ENCODE measurements around the gene MGAT4A. TPM values are rescaled to one million over a fixed set of nuclear protein-coding genes. Genes with fewer than 3 reads are reported as not detected.

Gene MGAT4A
- total and polyA plus RNA-seq, 2 of the 8 experiments (the other 6 are each of a cell fraction or from before 2014, with no cell fraction given), result 1.4 to 7.7 TPM

GRCh38 chr2:98776136-98776535, 45.2 kb upstream of the MGAT4A start:
- no peak overlapping the region for H3K4ac ChIP-seq (replicated peaks; ENCODE audit: insufficient read length, low read depth, low read length)
- H2BK20ac ChIP-seq (ENCODE audit: low read length), result no peak overlapping the region
- no peak overlapping the region for H2BK120ac ChIP-seq (replicated peaks; ENCODE audit: low read depth, low read length)
- H3K36me3 ChIP-seq (ENCODE audit: control insufficient read depth in 2 of 4, insufficient read depth in 4 of 4, low read length in 3 of 4), result no peaks in the 10 kb centered on the region
- no peak overlapping the region for H3K4me2 ChIP-seq (ENCODE audit: insufficient read depth in 1 of 2, low read depth in 2 of 2, low read length in 2 of 2)
- H3K4me1 ChIP-seq (replicated peaks in 1 of 4; ENCODE audit: control insufficient read depth in 3 of 4, insufficient read depth in 4 of 4, low read length in 3 of 4), result peaks cover 1 to 6% (median 4%) of the 10 kb centered on the region in 4 experiments; a peak in 4 of 7 replicates
- no peaks in the 10 kb centered on the region for H3K79me1 ChIP-seq (ENCODE audit: low read depth, low read length)
- no peak overlapping the region for H3K4me3 ChIP-seq (ENCODE audit: extremely low read depth in 1 of 4, insufficient read depth in 2 of 4, low read depth in 3 of 4, low read length in 4 of 4)
- no peaks in the 10 kb centered on the region for H4K20me1 ChIP-seq (replicated peaks in 1 of 2; ENCODE audit: control insufficient read depth in 1 of 2, insufficient read depth in 2 of 2, low read length in 2 of 2)
- H3K79me2 ChIP-seq (ENCODE audit: control insufficient read depth in 1 of 2, insufficient read depth in 2 of 2, low read length in 2 of 2), result no peaks in the 10 kb centered on the region
- H3K9ac ChIP-seq (replicated peaks in 1 of 4; ENCODE audit: extremely low read depth in 1 of 4, low read depth in 3 of 4, low read length in 3 of 4), result no peak overlapping the region
- H2AK5ac ChIP-seq (ENCODE audit: low read depth, low read length), result no peak overlapping the region
- no peak overlapping the region for H3K14ac ChIP-seq (ENCODE audit: insufficient read length)
- ChIA-PET CTCF (ENCODE audit: partially characterized antibody) (interaction anchor here (0.6 kb wide), 1 partner anchor 615 kb away, joined by 3 read pairs; no protein-coding TSS in a partner anchor), POLR2A (ENCODE audit: partially characterized antibody) (no interaction called here)
- no peak overlapping the region for H3K56ac ChIP-seq (replicated peaks; ENCODE audit: insufficient read length, low read depth, low read length)
- no peak overlapping the region for H2BK15ac ChIP-seq (ENCODE audit: low read length)
- FAIRE-seq, result no peak
- H3K9me3 ChIP-seq (ENCODE audit: insufficient read depth in 2 of 2, low read depth in 1 of 2, low read length in 1 of 2), result 0 out of 4 replicates have a peak, but pooled peaks cover 0 to 3% of the 10 kb centered on the region in 2 experiments
- TF ChIP-seq BACH1 (IDR thresholded peaks at IDR 0.05; ENCODE audit: low read length), result no peak
- H4K5ac ChIP-seq (ENCODE audit: insufficient read length, low read depth, low read length), result no peak overlapping the region
- DNase-seq (ENCODE audit: low read depth in 1 of 2, low spot score in 2 of 2), result no peak
- H3K23ac ChIP-seq (ENCODE audit: insufficient read length), result no peak overlapping the region
- H2BK5ac ChIP-seq (ENCODE audit: low read depth, low read length), result no peak overlapping the region
- no peaks in the 10 kb centered on the region for H3K23me2 ChIP-seq (ENCODE audit: low read depth, low read length)
- H2BK12ac ChIP-seq (ENCODE audit: low read depth, low read length), result no peak overlapping the region
- WGBS, 2 experiments (ENCODE audit: extremely low coverage in 1 of 2, insufficient coverage in 1 of 2, insufficient read length in 1 of 2, insufficient replicate concordance in 2 of 2, low coverage in 1 of 2, low lambda C conversion rate in 2 of 2, missing lambda C conversion rate in 1 of 2), result 78% methylated on average over 1 of the region's 1 CpG; no CpG with 5 or more reads in 1 of the 2 experiments
- H2AFZ ChIP-seq (ENCODE audit: low read length), result no peak overlapping the region
- H3K27ac ChIP-seq (ENCODE audit: low read depth, low read length), result no peak overlapping the region
- no peak overlapping the region for H4K91ac ChIP-seq (replicated peaks; ENCODE audit: insufficient read length, low read length)
- H3K18ac ChIP-seq (ENCODE audit: extremely low read depth, low read length), result no peak overlapping the region
- H3K27me3 ChIP-seq (replicated peaks in 1 of 4; ENCODE audit: control insufficient read depth in 3 of 4, extremely low read depth in 1 of 4, insufficient read depth in 3 of 4, low read length in 3 of 4), result no peaks in the 10 kb centered on the region
- H4K8ac ChIP-seq (ENCODE audit: extremely low read depth, insufficient read depth, low read length), result no peak overlapping the region

All from H1 (cell line).